K562 (cell line): Measurements from ENCODE around the gene KBTBD12. TPM values are rescaled to one million over a fixed set of nuclear protein-coding genes. Genes with fewer than 3 reads are reported as not detected.

ENCODE experiments used
- ATAC-seq: fragments of 200-7000 bp; cut with Tn5 transposase; 3 replicates; pipeline ENCODE4 v1.9.1; 2020; ENCODE audit warnings: moderate library complexity
- BruUV-seq: library from RNA; stranded (reverse); fragments of 400-500 nt; replicated peaks from 2 replicates; lab custom pipeline; 2021; lab: Mats Ljungman, UMichigan
- CTCF ChIA-PET: fragments of 300-600 bp; formaldehyde crosslinking; extraction: SDS; loops from one replicate; lab custom pipeline; 2021; ENCODE audit warnings: low intra/inter-chr PET ratio; lab: Yijun Ruan, JAX
- POLR2A ChIA-PET: fragments of 300-600, 350-650 bp; sonication (Branson Sonifier 250); formaldehyde crosslinking; extraction: SDS; loops from one replicate; lab custom pipeline; 2021; ENCODE audit warnings: antibody characterized with exemption, inconsistent platforms; lab: Yijun Ruan, JAX
- DNase-seq, 4 experiments: peaks; one replicate each; pipeline versions ENCODE4 v3.0.0 to v3.0.0-alpha.2; 2011 to 2018; ENCODE audit warnings: low spot score in 3 of 4, mixed read lengths in 3 of 4; ENCODE audit errors: extremely low read depth in 1 of 4
- FAIRE-seq: peaks from 2 replicates; lab custom pipeline; 2011; peaks lifted over from hg19 to GRCh38; lab: Jason Lieb, UNC
- H2AFZ ChIP-seq: 2 replicates; pipeline ENCODE4 v1.6.0; 2011; ENCODE audit warnings: low read depth, low read length, control low read depth, inconsistent platforms
- H3K27ac ChIP-seq: fragments of 200-600 bp; 3 replicates; pipeline ENCODE4 v1.8.0; 2011; ENCODE audit warnings: low read depth, mild to moderate bottlenecking, control low read depth, inconsistent platforms, low read length, moderate library complexity, mixed read lengths; ENCODE audit errors: extremely low read depth
- H3K27me3 ChIP-seq, 2 experiments: fragments of 300-600 bp in 1 of 2; 2 replicates in 1 of 2; 3 replicates in 1 of 2; pipeline versions ENCODE4 v1.6.0 to v1.8.0; 2011; ENCODE audit warnings: inconsistent platforms in 2 of 2, low read length in 2 of 2, mild to moderate bottlenecking in 1 of 2, mixed read lengths in 1 of 2, moderate library complexity in 1 of 2; ENCODE audit not compliant: control insufficient read depth in 2 of 2, insufficient read depth in 2 of 2
- H3K36me3 ChIP-seq: fragments of 300-600 bp; 3 replicates; pipeline ENCODE4 v1.8.0; 2011; ENCODE audit warnings: mild to moderate bottlenecking, low read length, inconsistent platforms; ENCODE audit not compliant: control insufficient read depth, insufficient read depth
- H3K4me1 ChIP-seq, 2 experiments: fragments of 200-600 bp in 1 of 2; replicated peaks in 1 of 2; 2 replicates in 1 of 2; 3 replicates in 1 of 2; pipeline versions ENCODE4 v1.5.1 to v1.8.0; 2011; ENCODE audit warnings: inconsistent platforms in 2 of 2, low read length in 2 of 2, mild to moderate bottlenecking in 1 of 2, mixed read lengths in 1 of 2, moderate library complexity in 1 of 2; ENCODE audit not compliant: control insufficient read depth in 2 of 2, insufficient read depth in 2 of 2
- H3K4me2 ChIP-seq: 2 replicates; pipeline ENCODE4 v1.6.1; 2011; ENCODE audit warnings: low read length, control low read depth, inconsistent platforms, mixed read lengths; ENCODE audit not compliant: insufficient read depth
- H3K4me3 ChIP-seq: fragments of 200-600 bp; sonication (generic), shearing (Covaris generic); 2 replicates; pipeline ENCODE4 v1.5.1; 2016; ENCODE audit warnings: control low read depth, inconsistent platforms
- H3K79me2 ChIP-seq: fragments of 200-600 bp; 3 replicates; pipeline ENCODE4 v1.8.0; 2011; ENCODE audit warnings: low read length, inconsistent platforms; ENCODE audit not compliant: control insufficient read depth, insufficient read depth
- H3K9ac ChIP-seq, 2 experiments: 2 replicates each; pipeline versions ENCODE4 v1.6.0 to v1.6.1; 2011; ENCODE audit warnings: low read depth in 2 of 2, low read length in 2 of 2, control low read depth in 1 of 2, inconsistent platforms in 1 of 2, mild to moderate bottlenecking in 1 of 2, mixed read lengths in 1 of 2; ENCODE audit not compliant: insufficient read depth in 1 of 2
- H3K9me1 ChIP-seq: one replicate; pipeline ENCODE4 v1.6.0; 2011; ENCODE audit warnings: inconsistent platforms, mild to moderate bottlenecking, low read length, moderate library complexity; ENCODE audit not compliant: control insufficient read depth, insufficient read depth
- H3K9me3 ChIP-seq: replicated peaks from 2 replicates; pipeline ENCODE4 v1.5.1; 2011; ENCODE audit warnings: low read depth, low read length, inconsistent platforms; ENCODE audit not compliant: control insufficient read depth, insufficient read depth
- H4K20me1 ChIP-seq: replicated peaks from 2 replicates; pipeline ENCODE4 v1.6.1; 2011; ENCODE audit warnings: low read length, inconsistent platforms, mixed read lengths; ENCODE audit not compliant: control insufficient read depth, insufficient read depth
- BRD9 ChIP-seq: fragments of 450-650 bp; IDR thresholded peaks from 2 replicates; pipeline ENCODE4 v1.6.1; 2018; ENCODE audit warnings: low read depth; ENCODE audit not compliant: partially characterized antibody
- GTF2E2 ChIP-seq: fragments of 200-800 bp; sonication (Bioruptor generic); IDR thresholded peaks from 2 replicates; pipeline ENCODE4 v1.6.1; 2016; ENCODE audit warnings: missing genetic modification characterization, missing compliant biosample characterization
- NFIC ChIP-seq: fragments of 450-650 bp; IDR thresholded peaks from 2 replicates; pipeline ENCODE4 v1.6.1; 2017; ENCODE audit warnings: mild to moderate bottlenecking, inconsistent platforms
- ZNF282 ChIP-seq: sonication (generic); formaldehyde crosslinking; IDR thresholded peaks from 2 replicates; pipeline ENCODE4 v1.8.1; 2023; ENCODE audit warnings: missing genetic modification reagents
- ZNF395 ChIP-seq: fragments of 200-800 bp; sonication (Bioruptor generic); IDR thresholded peaks from 2 replicates; pipeline ENCODE4 v1.6.1; 2017; ENCODE audit warnings: missing genetic modification characterization, missing compliant biosample characterization
- WGBS: fragments of 100-300 bp; shearing (Covaris generic); methylation state at CpG from one replicate; pipeline ENCODE4 v1.1.6; 2016; ENCODE audit warnings: low coverage, mixed read lengths; ENCODE audit not compliant: insufficient coverage; ENCODE audit errors: missing lambda C conversion rate; 5-methylcytosine and 5-hydroxymethylcytosine counted together
- in situ Hi-C: fragments of 300-500 bp; cut with MboI; formaldehyde crosslinking; loops from 4 replicates; pipeline ENCODE4 v1.15.0; 2018; ENCODE audit warnings: inconsistent platforms, mixed read lengths
- intact Hi-C: fragments of 100-400 bp; cut with micrococcal nuclease; formaldehyde crosslinking; loops from 2 replicates; pipeline ENCODE4 v1.14.2; 2022
- polyA plus RNA-seq, 8 experiments: library from polyadenylated mRNA; depleted of rRNA in 4 of 8; stranded (reverse) in 5 of 8; unstranded in 3 of 8; fragments of >200 nt; fragmentation: Nextera tagmentation in 2 of 8; fragmentation: Illumina TruSeq in 1 of 8; extraction: Ambion mirVana in 2 of 8; extraction: Trizol in 1 of 8; gene quantifications; 2 replicates each; pipeline versions ENCODE4 v1.2.1 to v1.2.3, GENCODE V29; 2011 to 2014; ENCODE audit warnings: inconsistent platforms in 1 of 8, missing spikeins in 1 of 8
- total RNA-seq, 7 experiments: library from RNA; depleted of rRNA in 6 of 7; stranded (reverse); fragments of >200 nt in 6 of 7; fragmentation: Illumina TruSeq in 2 of 7; extraction: Trizol in 2 of 7; gene quantifications; 2 replicates each; pipeline versions ENCODE4 v1.2.1 to v1.2.3, GENCODE V29; 2011 to 2021; ENCODE audit warnings: low replicate concordance in 1 of 7

KBTBD12 gene
- total and polyA plus RNA-seq, 9 of the 15 experiments (the other 6 are each of a cell fraction or from before 2014, with no cell fraction given) = not detected

DNA sequence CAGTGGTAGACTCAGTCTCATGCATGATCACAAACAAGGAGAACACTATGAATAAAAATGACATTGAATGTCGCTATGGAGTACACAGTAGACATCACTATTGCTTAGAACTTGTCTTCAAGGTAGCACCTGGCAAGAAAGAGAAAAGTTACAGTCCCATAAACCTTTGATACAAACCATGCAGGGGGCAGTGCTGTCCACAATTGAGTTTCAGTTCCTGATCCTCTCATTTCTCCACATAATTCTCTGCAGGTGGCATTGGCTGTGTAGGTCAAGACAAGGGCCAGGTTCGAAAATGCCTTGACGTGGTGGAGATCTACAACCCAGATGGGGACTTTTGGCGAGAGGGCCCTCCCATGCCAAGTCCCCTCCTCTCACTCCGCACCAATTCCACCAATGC is 47.9 kb downstream of the KBTBD12 start:
- no peak overlapping the region for H3K9ac ChIP-seq
- in situ Hi-C loops = no loop called here
- H3K36me3 ChIP-seq = no peaks in the 10 kb centered on the region
- H3K27ac ChIP-seq = no peak overlapping the region
- TF ChIP-seq ZNF395 (CRISPR knock-in tag) (no peak), ZNF282 (CRISPR knock-in tag) (no peak)
- H3K4me3 ChIP-seq = no peak overlapping the region
- ChIA-PET POLR2A (no interaction called here), CTCF (no interaction called here)
- peaks cover 0 to 4% of the 10 kb centered on the region in 2 experiments; a peak in 2 of 5 replicates for H3K27me3 ChIP-seq
- no peaks in the 10 kb centered on the region for H4K20me1 ChIP-seq
- H3K9me1 ChIP-seq = no peaks in the 10 kb centered on the region
- intact Hi-C loops = loop anchor here (10.0 kb wide), 2 partner anchors 278 to 388 kb away; no protein-coding TSS in a partner anchor
- no peaks in the 10 kb centered on the region for H3K79me2 ChIP-seq
- FAIRE-seq = no peak
- no TSS peak for BruUV-seq
- ATAC-seq = no peak
- no peaks in the 10 kb centered on the region for H3K4me1 ChIP-seq
- 6% methylated on average over 4 of the region's 5 CpGs for WGBS
- DNase-seq = no peak
- no peaks in the 10 kb centered on the region for H3K9me3 ChIP-seq
- no peak overlapping the region for H3K4me2 ChIP-seq
- no peak overlapping the region for H2AFZ ChIP-seq

- DNase-seq (no peak), ATAC-seq (no peak), FAIRE-seq (no peak)
- Histone ChIP-seq H3K4me1 (no peaks in the 10 kb centered on the region), H4K20me1 (no peaks in the 10 kb centered on the region), H3K4me3 (no peak overlapping the region), H3K9me3 (no peaks in the 10 kb centered on the region), H3K9me1 (no peaks in the 10 kb centered on the region), H3K27ac (no peak overlapping the region), H3K9ac (no peak overlapping the region), H3K4me2 (no peak overlapping the region), H2AFZ (no peak overlapping the region), H3K36me3 (no peaks in the 10 kb centered on the region), H3K27me3 (no peaks in the 10 kb centered on the region; a peak in 1 of 5 replicates), H3K79me2 (no peaks in the 10 kb centered on the region)
- ChIA-PET POLR2A (no interaction called here), CTCF (no interaction called here)
- TF ChIP-seq NFIC (peak; percentile 38; the same call in 1 of the 2 replicates), BRD9 (no peak), GTF2E2 (tag) (no peak)
- WGBS = 0% methylated on average over 4 of the region's 4 CpGs
- intact Hi-C loops (loop anchor here (10.0 kb wide), 2 partner anchors 279 to 389 kb away; no protein-coding TSS in a partner anchor), in situ Hi-C loops (no loop called here)
- no TSS peak for BruUV-seq
These were observed 49.0 kb downstream of the KBTBD12 start for GRCh38 chr3:127964053-127964452.
